Neural progenitor cell (in vitro differentiated cells): ENCODE data around the gene PARP8.

Experiments used
- CTCF ChIP-seq: fragments of 200-600 bp; sonication (generic); IDR thresholded peaks from 2 replicates; pipeline ENCODE4 v1.5.1; 2017; ENCODE audit warnings: antibody characterized with exemption, mild to moderate bottlenecking
- EZH2phosphoT487 ChIP-seq: fragments of 200-600 bp; sonication (generic); IDR thresholded peaks from 2 replicates; pipeline ENCODE4 v1.6.1; 2017; ENCODE audit warnings: antibody characterized with exemption

DNA sequence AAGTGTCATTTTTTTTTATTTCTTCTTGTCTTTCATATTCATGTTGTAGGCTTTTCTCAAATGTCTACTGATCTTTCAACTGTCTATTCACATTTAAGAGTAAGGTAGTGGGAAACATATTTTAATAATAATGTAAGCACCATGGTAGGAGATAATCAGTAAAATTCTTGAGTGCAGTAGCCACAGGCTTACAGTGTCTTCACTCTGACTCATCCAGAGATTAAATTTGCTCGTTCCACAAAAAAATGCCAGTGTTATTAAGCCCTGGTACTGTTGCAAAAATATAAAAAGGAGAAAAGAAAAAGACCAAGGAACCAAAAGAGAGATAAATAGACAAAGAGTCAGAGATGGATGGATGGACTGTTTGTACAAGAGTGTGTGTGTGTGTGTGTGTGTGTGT is 43.0 kb downstream of the PARP8 start:
- TF ChIP-seq CTCF, result no peak
- TF ChIP-seq EZH2phosphoT487, result no peak
